Measurements from ENCODE around the gene ZBTB46. TPM values are rescaled to one million over a fixed set of nuclear protein-coding genes. Genes with fewer than 3 reads are reported as not detected.

Gene ZBTB46
- total RNA-seq, 1 experiment from 2014 or later: 27.1 TPM

GRCh38 chr20:63737695-63737944 lies 93.4 kb downstream of the ZBTB46 start:
- no peak overlapping the region for H3T11ph ChIP-seq (ENCODE audit: low read length)
- no peaks in the 10 kb centered on the region for H3K79me1 ChIP-seq (ENCODE audit: insufficient read depth, low read depth, low read length, poor library complexity, severe bottlenecking)
- H3K23me2 ChIP-seq (ENCODE audit: insufficient read length, low read depth, low read length, poor library complexity, severe bottlenecking): peaks cover 9% of the 10 kb centered on the region
- H3K27me3 ChIP-seq (ENCODE audit: insufficient read depth, low read length): no peaks in the 10 kb centered on the region
- H2AK5ac ChIP-seq (ENCODE audit: insufficient read length, low read length): no peak overlapping the region
- H3K4ac ChIP-seq (ENCODE audit: low read depth, low read length): no peak overlapping the region
- H3K18ac ChIP-seq (ENCODE audit: insufficient read length, low read depth, low read length): no peak overlapping the region
- H3K4me1 ChIP-seq (ENCODE audit: insufficient read depth, low read length): no peaks in the 10 kb centered on the region
- no peaks in the 10 kb centered on the region; the same call in 1 of the 2 replicates for H3K27me3 Mint-ChIP-seq (ENCODE audit: low read depth)
- H3K9me3 ChIP-seq (ENCODE audit: control insufficient read depth, low read depth, low read length): no peaks in the 10 kb centered on the region
- H3K27ac Mint-ChIP-seq: no peak overlapping the region
- H2BK20ac ChIP-seq (ENCODE audit: low read depth, low read length, poor library complexity, severe bottlenecking): no peak overlapping the region
- no peak overlapping the region for H3K27ac ChIP-seq (ENCODE audit: insufficient read length, low read depth, low read length)
- peaks cover 0 to 2% of the 10 kb centered on the region in 2 experiments; a peak in 1 of 4 replicates for H3K4me1 Mint-ChIP-seq
- no peak overlapping the region for H3K56ac ChIP-seq (ENCODE audit: insufficient read length, low read depth, low read length)
- H4K5ac ChIP-seq (ENCODE audit: insufficient read length, low read depth, low read length): no peak overlapping the region
- no peak overlapping the region for H4K91ac ChIP-seq (ENCODE audit: insufficient read length, low read depth, low read length)
- H2BK5ac ChIP-seq (ENCODE audit: insufficient read length, low read length): no peak overlapping the region
- WGBS (ENCODE audit: extremely low coverage, insufficient read length, low lambda C conversion rate): no CpG with 5 or more reads among the region's 26 CpGs
- H3K79me2 ChIP-seq (ENCODE audit: insufficient read depth, low read length): no peaks in the 10 kb centered on the region
- DNase-seq: no peak
- H3K4me2 ChIP-seq (ENCODE audit: insufficient read depth, insufficient read length, low read length): peak overlapping the region; percentile 37
- peaks cover 9 to 18% (median 10%) of the 10 kb centered on the region in 3 experiments; a peak in 6 of 7 replicates for H3K36me3 Mint-ChIP-seq (ENCODE audit: insufficient read depth in 1 of 3, low read depth in 3 of 3)
- no peak overlapping the region for H3K9ac ChIP-seq (ENCODE audit: extremely low read depth, insufficient read length, low read length)
- H2BK15ac ChIP-seq (ENCODE audit: low read depth, low read length): no peak overlapping the region
- no peak overlapping the region for H2BK120ac ChIP-seq (ENCODE audit: low read depth, low read length, poor library complexity, severe bottlenecking)
- H3K23ac ChIP-seq (ENCODE audit: insufficient read length, low read depth, low read length): no peak overlapping the region
- H3K4me3 Mint-ChIP-seq: no peak overlapping the region
- TF ChIP-seq CTCF (conservative IDR thresholded peaks at IDR 0.05): no peak
- no peaks in the 10 kb centered on the region for H4K20me1 ChIP-seq (ENCODE audit: control insufficient read depth, insufficient read depth, insufficient read length)
- H2AFZ ChIP-seq (ENCODE audit: low read length): no peak overlapping the region
- no peak overlapping the region for H3K14ac ChIP-seq (ENCODE audit: insufficient read depth, low read length)
- H3K9me3 Mint-ChIP-seq: no peaks in the 10 kb centered on the region
- no peak overlapping the region for H4K8ac ChIP-seq (replicated peaks; ENCODE audit: insufficient read length, low read depth, low read length)
- no peak overlapping the region for H2BK12ac ChIP-seq (ENCODE audit: insufficient read length, low read depth, low read length)
